HEK293 (cell line): ENCODE data around the gene OOSP4B.

Experiments used
- CTCF ChIA-PET: fragments of 350-600 bp; formaldehyde crosslinking; extraction: SDS; loops from one replicate; lab custom pipeline; 2021; ENCODE audit warnings: antibody characterized with exemption; lab: Yijun Ruan, JAX
- POLR2A ChIA-PET: fragments of 300-600 bp; formaldehyde crosslinking; extraction: SDS; loops from one replicate; lab custom pipeline; 2020; ENCODE audit warnings: antibody characterized with exemption, inconsistent platforms; lab: Yijun Ruan, JAX
- H3K27ac ChIP-seq: fragments of 200-500 bp; sonication (Bioruptor generic); 2 replicates; pipeline ENCODE4 v1.5.1; 2014; ENCODE audit warnings: low read depth, low read length, control low read depth, inconsistent platforms; ENCODE audit errors: extremely low read depth
- H3K36me3 ChIP-seq, 2 experiments: fragments of 200-500 bp in 1 of 2; sonication (Bioruptor generic) in 1 of 2; 1 replicate in 1 of 2; 2 replicates in 1 of 2; pipeline ENCODE4 v1.5.1; 2014 to 2017; ENCODE audit warnings: inconsistent platforms in 2 of 2, low read length in 2 of 2; ENCODE audit not compliant: control insufficient read depth in 2 of 2, insufficient read depth in 1 of 2
- H3K4me1 ChIP-seq: fragments of 200-500 bp; sonication (Bioruptor generic); 2 replicates; pipeline ENCODE4 v1.5.1; 2014; ENCODE audit warnings: mild to moderate bottlenecking, low read length, inconsistent platforms; ENCODE audit not compliant: control insufficient read depth, insufficient read depth
- H3K4me3 ChIP-seq: 2 replicates; pipeline ENCODE4 v1.5.1; 2011; ENCODE audit warnings: low read depth, mild to moderate bottlenecking, control low read depth, low read length, moderate library complexity
- H3K9me3 ChIP-seq: fragments of 200-500 bp; sonication (Bioruptor generic); 2 replicates; pipeline ENCODE4 v1.5.1; 2014; ENCODE audit warnings: low read depth, low read length, inconsistent platforms; ENCODE audit not compliant: control insufficient read depth, insufficient read depth
- IKZF3 ChIP-seq: fragments of 450-650 bp; IDR thresholded peaks from 2 replicates; pipeline ENCODE4 v1.5.0; 2018; ENCODE audit warnings: missing biosample characterization, mild to moderate bottlenecking, missing genetic modification characterization, moderate library complexity
- SP3 ChIP-seq: fragments of 450-650 bp; formaldehyde crosslinking; IDR thresholded peaks from 2 replicates; pipeline ENCODE4 v1.5.1; 2016; ENCODE audit warnings: missing biosample characterization, missing genetic modification characterization
- SP7 ChIP-seq: fragments of 450-650 bp; formaldehyde crosslinking; IDR thresholded peaks from 2 replicates; pipeline ENCODE4 v1.5.1; 2016; ENCODE audit warnings: missing biosample characterization, missing genetic modification characterization
- ZFHX2 ChIP-seq: fragments of 450-650 bp; formaldehyde crosslinking; conservative IDR thresholded peaks from 2 replicates; pipeline ENCODE4 v1.5.1; 2016; ENCODE audit warnings: missing biosample characterization, missing genetic modification characterization
- ZNF121 ChIP-seq: fragments of 450-650 bp; formaldehyde crosslinking; IDR thresholded peaks from 2 replicates; pipeline ENCODE4 v1.5.1; 2016; ENCODE audit warnings: missing biosample characterization, missing genetic modification characterization
- ZNF146 ChIP-seq: fragments of 450-650 bp; formaldehyde crosslinking; IDR thresholded peaks from 2 replicates; pipeline ENCODE4 v1.5.1; 2016; ENCODE audit warnings: missing biosample characterization, missing genetic modification characterization
- ZNF157 ChIP-seq: fragments of 450-650 bp; formaldehyde crosslinking; IDR thresholded peaks from 2 replicates; pipeline ENCODE4 v1.5.1; 2016; ENCODE audit warnings: missing biosample characterization, missing genetic modification characterization
- ZNF175 ChIP-seq: fragments of 450-650 bp; formaldehyde crosslinking; IDR thresholded peaks from 2 replicates; pipeline ENCODE4 v1.5.1; 2016; ENCODE audit warnings: missing biosample characterization, missing genetic modification characterization
- ZNF266 ChIP-seq: fragments of 450-650 bp; formaldehyde crosslinking; IDR thresholded peaks from 2 replicates; pipeline ENCODE4 v1.5.1; 2016; ENCODE audit warnings: missing biosample characterization, missing genetic modification characterization, low read depth
- ZNF510 ChIP-seq: fragments of 450-650 bp; formaldehyde crosslinking; IDR thresholded peaks from 2 replicates; pipeline ENCODE4 v1.5.1; 2018; ENCODE audit warnings: mild to moderate bottlenecking, missing genetic modification characterization, missing biosample characterization; ENCODE audit not compliant: insufficient replicate concordance
- ZNF555 ChIP-seq: fragments of 450-650 bp; formaldehyde crosslinking; conservative IDR thresholded peaks from 2 replicates; pipeline ENCODE4 v1.5.1; 2017; ENCODE audit warnings: missing biosample characterization, mild to moderate bottlenecking, missing genetic modification characterization, inconsistent platforms
- ZNF621 ChIP-seq: fragments of 450-650 bp; formaldehyde crosslinking; IDR thresholded peaks from 2 replicates; pipeline ENCODE4 v1.5.1; 2017; ENCODE audit warnings: missing biosample characterization, missing genetic modification characterization
- ZNF660 ChIP-seq: fragments of 450-650 bp; IDR thresholded peaks from 2 replicates; pipeline ENCODE4 v1.5.1; 2018; ENCODE audit warnings: missing biosample characterization, mild to moderate bottlenecking, missing genetic modification characterization
- ZNF76 ChIP-seq: fragments of 450-650 bp; formaldehyde crosslinking; IDR thresholded peaks from 2 replicates; pipeline ENCODE4; 2016; ENCODE audit warnings: low read depth, missing biosample characterization, missing genetic modification characterization, borderline replicate concordance
- ZNF792 ChIP-seq: fragments of 450-650 bp; formaldehyde crosslinking; IDR thresholded peaks from 2 replicates; pipeline ENCODE4 v1.5.1; 2016; ENCODE audit warnings: missing biosample characterization, missing genetic modification characterization
- ZSCAN16 ChIP-seq: fragments of 450-650 bp; formaldehyde crosslinking; IDR thresholded peaks from 2 replicates; pipeline ENCODE4 v1.5.1; 2016; ENCODE audit warnings: missing biosample characterization, missing genetic modification characterization
- TF ChIP-seq, protein P1 (sequence below): fragments of 450-650 bp; formaldehyde crosslinking; conservative IDR thresholded peaks from 2 replicates; pipeline ENCODE4 v1.5.1; 2016; ENCODE audit warnings: low read depth, missing biosample characterization, missing genetic modification characterization
- TF ChIP-seq, protein P2 (sequence below): fragments of 450-650 bp; formaldehyde crosslinking; IDR thresholded peaks from 2 replicates; pipeline ENCODE4 v1.5.1; 2016; ENCODE audit warnings: missing biosample characterization, missing genetic modification characterization, low read depth
- TF ChIP-seq, protein P3 (sequence below): fragments of 450-650 bp; formaldehyde crosslinking; IDR thresholded peaks from 2 replicates; pipeline ENCODE4 v1.5.1; 2016; ENCODE audit warnings: missing biosample characterization, missing genetic modification characterization
- TF ChIP-seq, protein P4 (sequence below): fragments of 450-650 bp; IDR thresholded peaks from 2 replicates; pipeline ENCODE4 v1.5.1; 2018; ENCODE audit warnings: missing biosample characterization, mild to moderate bottlenecking, missing genetic modification characterization
- TF ChIP-seq, protein P5 (sequence below): fragments of 450-650 bp; formaldehyde crosslinking; IDR thresholded peaks from 2 replicates; pipeline ENCODE4 v1.5.1; 2017; ENCODE audit warnings: missing biosample characterization, missing genetic modification characterization

The OOSP4B gene

DNA sequence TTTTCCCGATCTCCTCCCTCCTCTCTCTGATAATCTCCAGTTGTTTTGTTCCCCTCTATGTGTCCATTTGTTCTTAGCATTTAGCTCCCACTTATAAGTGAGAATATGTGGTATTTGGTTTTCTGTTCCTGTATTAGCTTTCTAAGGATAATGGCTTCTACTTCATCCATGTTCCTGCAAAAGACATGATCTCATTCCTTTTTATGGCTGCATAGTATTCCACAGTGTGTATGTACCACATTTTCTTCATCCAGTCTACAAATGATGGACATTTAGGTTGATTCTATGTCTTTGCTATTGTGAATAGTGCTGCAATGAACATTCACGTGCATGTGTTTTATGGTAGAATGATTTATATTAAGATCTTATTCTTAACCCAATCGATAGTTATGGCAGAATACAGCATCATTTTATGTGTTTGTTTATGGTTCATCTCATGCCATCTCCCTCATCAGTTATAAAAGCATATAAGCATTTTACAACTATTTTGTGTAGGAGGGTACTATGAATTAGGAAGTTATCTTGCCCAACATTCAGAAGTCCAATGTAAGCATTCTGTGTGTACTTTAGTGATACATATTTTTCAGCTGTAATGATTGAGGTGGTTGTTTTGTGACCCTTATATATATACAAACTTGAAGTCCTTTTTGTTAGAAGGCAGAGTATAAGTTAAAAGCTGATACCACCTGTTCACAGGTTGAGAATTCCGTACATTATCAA lies 42.7 kb downstream of the OOSP4B start:
- no peaks in the 10 kb centered on the region for H3K4me1 ChIP-seq
- TF ChIP-seq ZNF146 (tag by site-specific recombination), result peak; percentile 13; the same call in 1 of the 2 replicates
- TF ChIP-seq ZNF76 (tag by site-specific recombination), result no peak
- TF ChIP-seq ZNF510 (tag by site-specific recombination), result no peak
- TF ChIP-seq, all 188 proteins: peak for 1
- H3K9me3 ChIP-seq, result no peaks in the 10 kb centered on the region
- H3K27ac ChIP-seq, result no peak overlapping the region
- ChIA-PET CTCF (no interaction called here), POLR2A (no interaction called here)
- no peak overlapping the region for H3K4me3 ChIP-seq
- H3K36me3 ChIP-seq, result no peaks in the 10 kb centered on the region

DNA sequence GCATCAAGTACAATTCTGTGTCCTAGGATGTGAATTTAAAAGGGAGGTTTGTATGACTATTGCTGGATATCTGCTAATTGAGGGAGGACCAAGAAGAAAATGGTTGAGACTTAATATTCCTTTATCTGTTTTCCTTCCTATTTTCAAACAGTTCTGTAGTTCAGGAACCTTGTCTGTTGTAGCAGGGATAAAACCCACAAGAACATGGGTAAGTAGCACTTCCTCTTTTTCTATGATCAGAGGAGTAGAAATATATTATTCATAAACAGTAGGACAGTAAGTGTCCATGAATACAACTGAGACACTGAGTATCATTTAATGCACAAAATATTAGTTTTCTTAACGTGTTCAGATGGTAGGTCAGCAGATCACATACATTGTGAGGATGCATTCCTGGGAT lies 47.1 kb downstream of the OOSP4B start:
- no peak overlapping the region for H3K4me3 ChIP-seq
- ChIA-PET CTCF (no interaction called here), POLR2A (no interaction called here)
- TF ChIP-seq ZNF266 (tag by site-specific recombination), result no peak
- no peak for TF ChIP-seq ZNF555
- no peak for TF ChIP-seq SP7 (tag by site-specific recombination)
- no peak for TF ChIP-seq ZNF660
- no peak for TF ChIP-seq SP3 (tag by site-specific recombination)
- no peaks in the 10 kb centered on the region for H3K9me3 ChIP-seq
- H3K27ac ChIP-seq, result no peak overlapping the region
- no peaks in the 10 kb centered on the region for H3K4me1 ChIP-seq
- H3K36me3 ChIP-seq, result no peaks in the 10 kb centered on the region

DNA sequence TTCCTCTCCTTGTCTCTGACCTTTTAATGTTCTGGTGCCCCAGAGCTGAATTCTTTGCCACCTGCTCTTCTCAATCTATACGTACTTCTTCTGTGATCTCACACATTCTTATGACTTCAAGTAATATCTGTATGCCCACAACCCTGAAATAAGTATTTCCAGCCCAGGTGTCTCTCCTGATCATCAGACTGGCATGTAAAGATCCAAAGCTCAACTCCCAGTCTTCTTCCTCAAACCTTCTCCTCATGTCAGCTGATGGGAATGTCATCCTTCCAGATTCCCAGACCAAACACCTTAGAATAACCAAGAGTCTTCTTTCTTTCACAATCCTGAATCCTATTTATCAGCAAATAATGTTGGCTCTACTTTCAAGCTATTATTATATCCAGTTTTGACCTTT lies 48.8 kb downstream of the OOSP4B start:
- ChIA-PET CTCF (interaction anchor here (0.6 to 1.2 kb wide), 2 partner anchors 128 to 199 kb away, joined by 3 read pairs; no protein-coding TSS in a partner anchor), POLR2A (no interaction called here)
- TF ChIP-seq, protein P1, sequence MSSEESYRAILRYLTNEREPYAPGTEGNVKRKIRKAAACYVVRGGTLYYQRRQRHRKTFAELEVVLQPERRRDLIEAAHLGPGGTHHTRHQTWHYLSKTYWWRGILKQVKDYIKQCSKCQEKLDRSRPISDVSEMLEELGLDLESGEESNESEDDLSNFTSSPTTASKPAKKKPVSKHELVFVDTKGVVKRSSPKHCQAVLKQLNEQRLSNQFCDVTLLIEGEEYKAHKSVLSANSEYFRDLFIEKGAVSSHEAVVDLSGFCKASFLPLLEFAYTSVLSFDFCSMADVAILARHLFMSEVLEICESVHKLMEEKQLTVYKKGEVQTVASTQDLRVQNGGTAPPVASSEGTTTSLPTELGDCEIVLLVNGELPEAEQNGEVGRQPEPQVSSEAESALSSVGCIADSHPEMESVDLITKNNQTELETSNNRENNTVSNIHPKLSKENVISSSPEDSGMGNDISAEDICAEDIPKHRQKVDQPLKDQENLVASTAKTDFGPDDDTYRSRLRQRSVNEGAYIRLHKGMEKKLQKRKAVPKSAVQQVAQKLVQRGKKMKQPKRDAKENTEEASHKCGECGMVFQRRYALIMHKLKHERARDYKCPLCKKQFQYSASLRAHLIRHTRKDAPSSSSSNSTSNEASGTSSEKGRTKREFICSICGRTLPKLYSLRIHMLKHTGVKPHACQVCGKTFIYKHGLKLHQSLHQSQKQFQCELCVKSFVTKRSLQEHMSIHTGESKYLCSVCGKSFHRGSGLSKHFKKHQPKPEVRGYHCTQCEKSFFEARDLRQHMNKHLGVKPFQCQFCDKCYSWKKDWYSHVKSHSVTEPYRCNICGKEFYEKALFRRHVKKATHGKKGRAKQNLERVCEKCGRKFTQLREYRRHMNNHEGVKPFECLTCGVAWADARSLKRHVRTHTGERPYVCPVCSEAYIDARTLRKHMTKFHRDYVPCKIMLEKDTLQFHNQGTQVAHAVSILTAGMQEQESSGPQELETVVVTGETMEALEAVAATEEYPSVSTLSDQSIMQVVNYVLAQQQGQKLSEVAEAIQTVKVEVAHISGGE, result no peak
- TF ChIP-seq, protein P2, sequence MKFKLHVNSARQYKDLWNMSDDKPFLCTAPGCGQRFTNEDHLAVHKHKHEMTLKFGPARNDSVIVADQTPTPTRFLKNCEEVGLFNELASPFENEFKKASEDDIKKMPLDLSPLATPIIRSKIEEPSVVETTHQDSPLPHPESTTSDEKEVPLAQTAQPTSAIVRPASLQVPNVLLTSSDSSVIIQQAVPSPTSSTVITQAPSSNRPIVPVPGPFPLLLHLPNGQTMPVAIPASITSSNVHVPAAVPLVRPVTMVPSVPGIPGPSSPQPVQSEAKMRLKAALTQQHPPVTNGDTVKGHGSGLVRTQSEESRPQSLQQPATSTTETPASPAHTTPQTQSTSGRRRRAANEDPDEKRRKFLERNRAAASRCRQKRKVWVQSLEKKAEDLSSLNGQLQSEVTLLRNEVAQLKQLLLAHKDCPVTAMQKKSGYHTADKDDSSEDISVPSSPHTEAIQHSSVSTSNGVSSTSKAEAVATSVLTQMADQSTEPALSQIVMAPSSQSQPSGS (tag by site-specific recombination), result no peak
- TF ChIP-seq, protein P3, sequence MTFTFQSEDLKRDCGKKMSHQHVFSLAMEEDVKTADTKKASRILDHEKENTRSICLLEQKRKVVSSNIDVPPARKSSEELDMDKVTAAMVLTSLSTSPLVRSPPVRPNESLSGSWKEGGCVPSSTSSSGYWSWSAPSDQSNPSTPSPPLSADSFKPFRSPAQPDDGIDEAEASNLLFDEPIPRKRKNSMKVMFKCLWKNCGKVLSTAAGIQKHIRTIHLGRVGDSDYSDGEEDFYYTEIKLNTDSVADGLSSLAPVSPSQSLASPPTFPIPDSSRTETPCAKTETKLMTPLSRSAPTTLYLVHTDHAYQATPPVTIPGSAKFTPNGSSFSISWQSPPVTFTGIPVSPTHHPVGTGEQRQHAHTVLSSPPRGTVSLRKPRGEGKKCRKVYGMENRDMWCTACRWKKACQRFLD, result no peak
- TF ChIP-seq, protein P4, sequence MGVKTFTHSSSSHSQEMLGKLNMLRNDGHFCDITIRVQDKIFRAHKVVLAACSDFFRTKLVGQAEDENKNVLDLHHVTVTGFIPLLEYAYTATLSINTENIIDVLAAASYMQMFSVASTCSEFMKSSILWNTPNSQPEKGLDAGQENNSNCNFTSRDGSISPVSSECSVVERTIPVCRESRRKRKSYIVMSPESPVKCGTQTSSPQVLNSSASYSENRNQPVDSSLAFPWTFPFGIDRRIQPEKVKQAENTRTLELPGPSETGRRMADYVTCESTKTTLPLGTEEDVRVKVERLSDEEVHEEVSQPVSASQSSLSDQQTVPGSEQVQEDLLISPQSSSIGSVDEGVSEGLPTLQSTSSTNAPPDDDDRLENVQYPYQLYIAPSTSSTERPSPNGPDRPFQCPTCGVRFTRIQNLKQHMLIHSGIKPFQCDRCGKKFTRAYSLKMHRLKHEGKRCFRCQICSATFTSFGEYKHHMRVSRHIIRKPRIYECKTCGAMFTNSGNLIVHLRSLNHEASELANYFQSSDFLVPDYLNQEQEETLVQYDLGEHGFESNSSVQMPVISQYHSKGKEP (tag by site-specific recombination), result no peak
- TF ChIP-seq, protein P5, sequence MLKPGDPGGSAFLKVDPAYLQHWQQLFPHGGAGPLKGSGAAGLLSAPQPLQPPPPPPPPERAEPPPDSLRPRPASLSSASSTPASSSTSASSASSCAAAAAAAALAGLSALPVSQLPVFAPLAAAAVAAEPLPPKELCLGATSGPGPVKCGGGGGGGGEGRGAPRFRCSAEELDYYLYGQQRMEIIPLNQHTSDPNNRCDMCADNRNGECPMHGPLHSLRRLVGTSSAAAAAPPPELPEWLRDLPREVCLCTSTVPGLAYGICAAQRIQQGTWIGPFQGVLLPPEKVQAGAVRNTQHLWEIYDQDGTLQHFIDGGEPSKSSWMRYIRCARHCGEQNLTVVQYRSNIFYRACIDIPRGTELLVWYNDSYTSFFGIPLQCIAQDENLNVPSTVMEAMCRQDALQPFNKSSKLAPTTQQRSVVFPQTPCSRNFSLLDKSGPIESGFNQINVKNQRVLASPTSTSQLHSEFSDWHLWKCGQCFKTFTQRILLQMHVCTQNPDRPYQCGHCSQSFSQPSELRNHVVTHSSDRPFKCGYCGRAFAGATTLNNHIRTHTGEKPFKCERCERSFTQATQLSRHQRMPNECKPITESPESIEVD (tag by site-specific recombination), result no peak
- TF ChIP-seq ZNF792 (tag by site-specific recombination) (no peak), ZNF121 (tag by site-specific recombination) (no peak), IKZF3 (tag by site-specific recombination) (no peak), ZNF621 (tag by site-specific recombination) (no peak), ZNF157 (tag by site-specific recombination) (no peak), ZNF175 (tag by site-specific recombination) (no peak), ZFHX2 (no peak), ZSCAN16 (tag by site-specific recombination) (no peak)
- H3K27ac ChIP-seq, result no peak overlapping the region
- H3K36me3 ChIP-seq, result no peaks in the 10 kb centered on the region
- no peaks in the 10 kb centered on the region for H3K9me3 ChIP-seq
- no peak overlapping the region for H3K4me3 ChIP-seq
- H3K4me1 ChIP-seq, result no peaks in the 10 kb centered on the region
